ENCODE measurements around the gene MYO1B. TPM values are rescaled to one million over a fixed set of nuclear protein-coding genes. Genes with fewer than 3 reads are reported as not detected.

MYO1B gene
- total RNA-seq, 4 donors from 2014 or later: 17.2 to 31.8 (median 28.8) TPM

- Histone ChIP-seq H3K27me3 (no peaks in the 10 kb centered on the region), H3K27ac (no peak overlapping the region), H3K4me3 (no peak overlapping the region), H3K4me1 (peaks cover 17% of the 10 kb centered on the region), H3K36me3 (no peaks in the 10 kb centered on the region), H3K9me3 (no peaks in the 10 kb centered on the region)
- 88% methylated on average over 4 of the region's 4 CpGs for WGBS
- no peak for TF ChIP-seq EP300 (IDR thresholded peaks at IDR 0.05)
- no peak for TF ChIP-seq POLR2A (IDR thresholded peaks at IDR 0.05)
- no peak for TF ChIP-seq POLR2AphosphoS5 (IDR thresholded peaks at IDR 0.05)
- no peak for TF ChIP-seq CTCF (IDR thresholded peaks at IDR 0.05)
- DNase-seq (ENCODE audit: low spot score in 2 of 2): no peak
Measured at GRCh38 chr2:191374366-191374765, 129.2 kb downstream of the MYO1B start.

DNA sequence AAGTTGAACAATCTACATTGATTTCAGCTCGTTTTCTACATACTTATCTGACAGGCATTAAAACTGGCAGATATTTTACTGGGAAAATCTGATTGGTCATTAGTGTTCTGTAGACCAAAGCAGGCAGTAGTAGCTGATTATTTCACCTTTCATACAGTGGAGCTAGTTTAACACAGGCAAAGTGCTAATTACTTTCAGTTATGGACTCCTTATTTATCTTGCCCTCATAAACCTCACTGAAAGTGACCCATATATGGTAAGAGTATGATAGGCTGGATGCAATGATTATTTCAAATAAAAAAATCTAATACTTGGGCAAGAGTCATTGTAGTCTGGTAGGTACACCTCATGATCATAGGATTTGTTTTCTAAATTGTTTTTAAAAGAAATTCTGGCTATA is 129.7 kb downstream of the MYO1B start:
- no peak overlapping the region for H3K4me3 ChIP-seq
- no peaks in the 10 kb centered on the region for H3K9me3 ChIP-seq
- 89% methylated on average over 1 of the region's 1 CpG for WGBS
- H3K4me1 ChIP-seq: peaks cover 17% of the 10 kb centered on the region
- TF ChIP-seq CTCF (IDR thresholded peaks at IDR 0.05) (no peak), POLR2AphosphoS5 (IDR thresholded peaks at IDR 0.05) (no peak), POLR2A (IDR thresholded peaks at IDR 0.05) (no peak)
- no peaks in the 10 kb centered on the region for H3K36me3 ChIP-seq
- no peaks in the 10 kb centered on the region for H3K27me3 ChIP-seq
- H3K27ac ChIP-seq: no peak overlapping the region
- DNase-seq (ENCODE audit: low spot score in 2 of 2): no peak

DNA sequence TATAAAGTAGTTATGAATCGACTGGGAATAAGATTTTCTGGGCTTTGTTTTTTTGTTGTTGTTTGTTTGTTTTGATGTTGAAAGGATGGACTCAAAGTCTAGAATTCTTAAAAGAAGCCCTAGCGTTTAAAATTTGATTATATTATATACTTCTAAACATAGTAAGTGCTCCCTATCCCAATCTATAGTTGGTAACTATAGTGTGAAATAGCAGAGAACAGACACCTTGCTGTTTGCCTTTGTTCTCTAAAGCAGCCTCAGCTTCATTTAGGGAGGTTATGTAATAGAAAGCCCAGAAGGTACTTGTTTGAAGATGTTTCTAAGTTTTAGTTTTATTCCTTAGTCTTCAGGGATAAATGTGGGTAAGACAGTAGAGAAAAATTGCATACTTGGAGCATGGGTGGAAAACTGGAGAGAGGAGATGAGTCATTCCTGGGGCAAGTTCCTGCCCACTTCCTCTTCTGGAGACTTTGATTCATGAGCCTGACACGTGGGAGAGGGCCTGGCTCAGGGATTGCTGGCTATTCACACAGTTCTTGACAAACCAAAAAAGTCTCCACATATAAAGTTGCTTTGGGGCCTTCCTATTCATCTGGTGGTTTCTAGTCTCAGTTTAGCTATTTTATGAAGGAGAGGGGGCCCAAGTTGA is 131.9 kb downstream of the MYO1B start:
- Histone ChIP-seq H3K27ac (no peak overlapping the region), H3K4me3 (no peak overlapping the region), H3K36me3 (no peaks in the 10 kb centered on the region), H3K4me1 (peaks cover 17% of the 10 kb centered on the region), H3K9me3 (no peaks in the 10 kb centered on the region), H3K27me3 (no peaks in the 10 kb centered on the region)
- no peak for TF ChIP-seq EP300 (IDR thresholded peaks at IDR 0.05)
- TF ChIP-seq CTCF (IDR thresholded peaks at IDR 0.05): no peak
- no peak for TF ChIP-seq POLR2AphosphoS5 (IDR thresholded peaks at IDR 0.05)
- no peak for TF ChIP-seq POLR2A (IDR thresholded peaks at IDR 0.05)
- WGBS: 51% methylated on average over 3 of the region's 3 CpGs
- DNase-seq (ENCODE audit: low spot score in 2 of 2): peak; percentile 74 to 80

DNA sequence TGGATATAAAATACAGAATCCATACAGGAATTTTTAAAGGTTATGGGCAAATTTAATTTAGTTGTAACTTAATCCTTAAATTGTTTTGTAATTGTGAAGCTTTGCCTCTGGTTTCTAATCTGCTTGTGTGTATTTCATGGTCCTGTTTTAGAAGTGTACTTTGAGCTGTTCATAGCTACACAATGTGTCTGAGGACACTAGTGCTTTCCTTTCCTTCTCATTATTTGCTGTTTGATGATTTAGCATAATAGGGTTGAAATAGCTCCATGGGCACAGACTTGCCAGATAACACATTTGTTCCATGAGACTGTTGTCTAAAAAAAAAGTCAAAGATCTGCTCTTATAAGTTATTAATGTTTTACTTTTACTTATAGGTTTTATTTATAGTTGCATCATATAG is 134.2 kb downstream of the MYO1B start:
- Histone ChIP-seq H3K4me1 (peaks cover 17% of the 10 kb centered on the region), H3K27ac (no peak overlapping the region), H3K9me3 (no peaks in the 10 kb centered on the region), H3K36me3 (no peaks in the 10 kb centered on the region), H3K4me3 (no peak overlapping the region), H3K27me3 (no peaks in the 10 kb centered on the region)
- TF ChIP-seq CTCF (IDR thresholded peaks at IDR 0.05) (no peak), POLR2AphosphoS5 (IDR thresholded peaks at IDR 0.05) (no peak), EP300 (IDR thresholded peaks at IDR 0.05) (no peak), POLR2A (IDR thresholded peaks at IDR 0.05) (no peak)
- no peak for DNase-seq (ENCODE audit: low spot score in 2 of 2)

DNA sequence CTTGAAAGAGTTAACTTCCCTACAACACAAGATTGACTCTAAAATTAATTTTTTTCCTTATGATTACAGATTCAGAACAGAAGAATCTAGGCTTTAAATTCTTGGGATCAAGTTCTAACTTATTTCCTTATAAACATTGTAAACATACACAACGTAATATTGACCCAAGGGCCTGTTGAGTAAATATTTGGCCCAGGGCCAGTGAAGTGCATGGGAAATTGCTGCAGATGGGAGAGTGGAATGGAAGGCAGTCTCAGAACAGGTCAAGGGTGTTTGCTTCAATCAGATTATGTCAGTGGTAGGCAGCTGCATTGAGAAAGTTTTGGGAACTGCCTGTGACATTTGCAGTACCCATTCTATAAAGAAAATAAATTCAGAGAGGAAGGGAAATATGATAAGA is 137.6 kb downstream of the MYO1B start:
- H3K27me3 ChIP-seq: no peaks in the 10 kb centered on the region
- H3K4me3 ChIP-seq: no peak overlapping the region
- DNase-seq (ENCODE audit: low spot score in 2 of 2): no peak
- peaks cover 4% of the 10 kb centered on the region for H3K36me3 ChIP-seq
- H3K4me1 ChIP-seq: peaks cover 6% of the 10 kb centered on the region
- H3K9me3 ChIP-seq: no peaks in the 10 kb centered on the region
- WGBS: 53% methylated on average over 1 of the region's 1 CpG
- no peak overlapping the region for H3K27ac ChIP-seq
- TF ChIP-seq CTCF (IDR thresholded peaks at IDR 0.05) (no peak), POLR2A (IDR thresholded peaks at IDR 0.05) (no peak), POLR2AphosphoS5 (IDR thresholded peaks at IDR 0.05) (no peak), EP300 (IDR thresholded peaks at IDR 0.05) (no peak)
